ENCODE results near the gene ATG101. TPM values are rescaled to one million over a fixed set of nuclear protein-coding genes. Genes with fewer than 3 reads are reported as not detected.

ATG101 gene
- total RNA-seq, 1 donor from 2014 or later: 181 TPM

- DNase-seq (ENCODE audit: low read depth): no peak
- Histone ChIP-seq H3K27me3 (ENCODE audit: control insufficient read depth, insufficient read depth, low read length) (peaks cover 8% of the 10 kb centered on the region), H3K36me3 (ENCODE audit: control insufficient read depth, insufficient read depth, low read length) (no peaks in the 10 kb centered on the region), H3K4me3 (ENCODE audit: low read depth, low read length) (no peak overlapping the region)
- TF ChIP-seq CTCF (IDR thresholded peaks at IDR 0.05; ENCODE audit: insufficient read depth, low read length, severe bottlenecking): no peak
- FAIRE-seq: no peak
These were observed 44.9 kb upstream of the ATG101 start for GRCh38 chr12:52024845-52025230.

GRCh38 chr12:52026263-52026662, 43.5 kb upstream of the ATG101 start:
- Histone ChIP-seq H3K27me3 (ENCODE audit: control insufficient read depth, insufficient read depth, low read length) (peaks cover 8% of the 10 kb centered on the region), H3K36me3 (ENCODE audit: control insufficient read depth, insufficient read depth, low read length) (no peaks in the 10 kb centered on the region), H3K4me3 (ENCODE audit: low read depth, low read length) (no peak overlapping the region)
- no peak for TF ChIP-seq CTCF (IDR thresholded peaks at IDR 0.05; ENCODE audit: insufficient read depth, low read length, severe bottlenecking)
- FAIRE-seq (no peak), DNase-seq (ENCODE audit: low read depth) (no peak)

GRCh38 chr12:52027085-52027843, 42.5 kb upstream of the ATG101 start:
- Histone ChIP-seq H3K36me3 (ENCODE audit: control insufficient read depth, insufficient read depth, low read length) (no peaks in the 10 kb centered on the region), H3K27me3 (ENCODE audit: control insufficient read depth, insufficient read depth, low read length) (peaks cover 8% of the 10 kb centered on the region), H3K4me3 (ENCODE audit: low read depth, low read length) (no peak overlapping the region)
- TF ChIP-seq CTCF (IDR thresholded peaks at IDR 0.05; ENCODE audit: insufficient read depth, low read length, severe bottlenecking): no peak
- DNase-seq (ENCODE audit: low read depth) (no peak), FAIRE-seq (no peak)

GRCh38 chr12:52029685-52030084, 40.1 kb upstream of the ATG101 start:
- peaks cover 2% of the 10 kb centered on the region for H3K27me3 ChIP-seq (ENCODE audit: control insufficient read depth, insufficient read depth, low read length)
- H3K36me3 ChIP-seq (ENCODE audit: control insufficient read depth, insufficient read depth, low read length): no peaks in the 10 kb centered on the region
- TF ChIP-seq CTCF (IDR thresholded peaks at IDR 0.05; ENCODE audit: insufficient read depth, low read length, severe bottlenecking): no peak
- DNase-seq (ENCODE audit: low read depth) (no peak), FAIRE-seq (no peak)
- H3K4me3 ChIP-seq (ENCODE audit: low read depth, low read length): no peak overlapping the region

GRCh38 chr12:52032446-52032803, 37.4 kb upstream of the ATG101 start:
- DNase-seq (ENCODE audit: low read depth) (peak; percentile 39), FAIRE-seq (no peak)
- no peak for TF ChIP-seq CTCF (IDR thresholded peaks at IDR 0.05; ENCODE audit: insufficient read depth, low read length, severe bottlenecking)
- Histone ChIP-seq H3K27me3 (ENCODE audit: control insufficient read depth, insufficient read depth, low read length) (peaks cover 2% of the 10 kb centered on the region), H3K36me3 (ENCODE audit: control insufficient read depth, insufficient read depth, low read length) (no peaks in the 10 kb centered on the region), H3K4me3 (ENCODE audit: low read depth, low read length) (peak overlapping the region; percentile 21)

Data from bronchial epithelial cell (primary cell).